Neural progenitor cell (in vitro differentiated cells): ENCODE measurements around the gene P2RX1. TPM values are rescaled to one million over a fixed set of nuclear protein-coding genes. Genes with fewer than 3 reads are reported as not detected.
"Not testable (repeated sequence)": the region's sequence is repeated elsewhere in the genome, so short reads cannot be mapped to it uniquely, and the experiment has no call there.

Source experiments
- DNase-seq: peaks from one replicate; pipeline ENCODE4 v3.0.0-alpha.2; 2016; ENCODE audit warnings: low spot score
- H2AFZ ChIP-seq: fragments of 200-600 bp; sonication (generic); replicated peaks from 2 replicates; pipeline ENCODE4 v1.6.1; 2016; ENCODE audit warnings: antibody characterized with exemption
- H3F3A ChIP-seq: fragments of 200-600 bp; sonication (generic); 2 replicates; pipeline ENCODE4 v1.6.1; 2016; ENCODE audit warnings: antibody characterized with exemption, low read depth
- H3K27ac ChIP-seq: fragments of 200-600 bp; sonication (generic); 2 replicates; pipeline ENCODE4 v1.5.1; 2016; ENCODE audit warnings: mild to moderate bottlenecking
- H3K27me3 ChIP-seq: fragments of 200-600 bp; sonication (generic); 2 replicates; pipeline ENCODE4 v1.6.1; 2016; ENCODE audit warnings: mild to moderate bottlenecking, moderate library complexity
- H3K36me3 ChIP-seq: fragments of 200-600 bp; sonication (generic); 2 replicates; pipeline ENCODE4 v1.5.1; 2016
- H3K4me1 ChIP-seq: fragments of 200-600 bp; sonication (generic); 2 replicates; pipeline ENCODE4 v1.6.1; 2016; ENCODE audit warnings: mixed run types
- H3K4me2 ChIP-seq: fragments of 200-600 bp; sonication (generic); 2 replicates; pipeline ENCODE4 v1.6.1; 2016
- H3K4me3 ChIP-seq: fragments of 200-600 bp; sonication (generic); 2 replicates; pipeline ENCODE4 v1.5.1; 2016
- H3K79me2 ChIP-seq: fragments of 200-600 bp; sonication (generic); 2 replicates; pipeline ENCODE4 v1.6.1; 2016; ENCODE audit warnings: low read depth
- H3K9ac ChIP-seq: fragments of 200-600 bp; sonication (generic); 2 replicates; pipeline ENCODE4 v1.6.1; 2016
- H3K9me3 ChIP-seq: fragments of 200-600 bp; sonication (generic); 2 replicates; pipeline ENCODE4 v1.5.1; 2016; ENCODE audit warnings: low read depth
- H4K20me1 ChIP-seq: fragments of 200-600 bp; sonication (generic); 2 replicates; pipeline ENCODE4 v1.6.1; 2016; ENCODE audit warnings: low read depth
- H3K27ac Mint-ChIP-seq: 3 replicates; pipeline ENCODE4 v1.8.0; 2021; ENCODE audit warnings: mixed read lengths
- H3K27me3 Mint-ChIP-seq: 2 replicates; pipeline ENCODE4 v1.8.0; 2022; ENCODE audit warnings: low read depth, mild to moderate bottlenecking, inconsistent platforms, moderate library complexity, mixed read lengths; ENCODE audit not compliant: insufficient read depth
- H3K36me3 Mint-ChIP-seq: 3 replicates; pipeline ENCODE4 v1.8.0; 2021; ENCODE audit warnings: mixed read lengths
- H3K4me1 Mint-ChIP-seq: 3 replicates; pipeline ENCODE4 v1.8.0; 2021; ENCODE audit warnings: mixed read lengths
- H3K4me3 Mint-ChIP-seq: 3 replicates; pipeline ENCODE4 v1.8.0; 2021; ENCODE audit warnings: mild to moderate bottlenecking, moderate library complexity, mixed read lengths
- H3K9me3 Mint-ChIP-seq: 3 replicates; pipeline ENCODE4 v1.8.0; 2020; ENCODE audit warnings: mixed read lengths
- EZH2 ChIP-seq: fragments of 200-600 bp; sonication (generic); IDR thresholded peaks from 2 replicates; pipeline ENCODE4 v1.6.1; 2017; ENCODE audit warnings: antibody characterized with exemption, mild to moderate bottlenecking, moderate library complexity
- EZH2phosphoT487 ChIP-seq: fragments of 200-600 bp; sonication (generic); IDR thresholded peaks from 2 replicates; pipeline ENCODE4 v1.6.1; 2017; ENCODE audit warnings: antibody characterized with exemption
- total RNA-seq: library from RNA; depleted of rRNA; stranded (reverse); fragments of >200 nt; gene quantifications from 2 replicates; pipeline ENCODE4 v1.2.3, GENCODE V29; 2015; ENCODE audit warnings: low replicate concordance
- TF ChIP-seq, protein P1 (sequence below): fragments of 200-600 bp; sonication (generic); IDR thresholded peaks from 2 replicates; pipeline ENCODE4 v1.5.1; 2017; ENCODE audit warnings: antibody characterized with exemption, mild to moderate bottlenecking

The P2RX1 gene
- total RNA-seq, 1 donor from 2014 or later, result not detected

DNA sequence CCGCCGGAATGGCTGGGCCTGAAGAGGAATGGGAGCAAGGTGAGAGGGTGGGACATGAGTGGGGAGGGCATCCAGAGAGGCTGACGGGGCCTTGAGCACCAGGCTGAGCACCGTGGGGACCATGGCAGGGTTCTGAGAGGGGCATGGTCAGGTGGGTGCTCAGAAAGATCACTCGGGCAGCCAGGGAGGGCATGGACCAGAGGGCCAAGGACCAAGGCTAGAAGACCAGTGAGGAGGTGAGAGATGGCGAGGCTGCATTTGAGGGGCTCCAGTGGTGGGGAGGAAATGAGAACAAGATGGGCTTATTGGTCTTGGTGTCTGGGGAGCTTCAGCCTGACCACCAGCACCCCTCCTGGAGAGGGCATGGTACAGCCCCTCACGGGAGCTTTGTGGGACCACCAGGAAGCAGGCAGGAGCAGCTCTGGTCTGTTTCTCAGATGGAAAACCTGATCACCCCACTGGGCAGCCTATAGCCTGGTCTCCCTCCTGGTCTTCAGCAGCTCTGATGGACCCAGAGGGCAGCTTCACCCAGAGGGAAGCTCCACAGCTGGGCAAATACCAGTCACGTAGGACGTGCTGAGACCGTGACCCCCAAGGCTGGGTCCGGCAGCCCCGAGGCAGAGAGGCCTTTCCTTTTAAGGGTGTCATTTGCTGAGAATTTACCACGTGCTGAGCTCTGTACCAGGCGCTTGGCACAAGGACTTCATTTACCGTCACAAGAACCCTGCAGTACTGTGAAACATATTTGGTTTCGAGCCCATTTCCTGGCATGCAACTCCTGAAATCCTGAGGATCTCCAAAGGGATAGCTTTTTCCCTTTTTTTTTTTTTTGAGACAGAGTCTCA lies 58.8 kb downstream of the P2RX1 start:
- H3K36me3 ChIP-seq, result no peaks in the 10 kb centered on the region
- no peak overlapping the region for H3K4me3 ChIP-seq
- H3K4me1 ChIP-seq, result no peaks in the 10 kb centered on the region
- no peak overlapping the region for H3K9ac ChIP-seq
- no peaks in the 10 kb centered on the region for H3K9me3 ChIP-seq
- H3F3A ChIP-seq, result peaks cover 5% of the 10 kb centered on the region
- H3K27ac ChIP-seq, result no peak overlapping the region
- TF ChIP-seq EZH2phosphoT487 (no peak), EZH2 (no peak)
- TF ChIP-seq, protein P1, sequence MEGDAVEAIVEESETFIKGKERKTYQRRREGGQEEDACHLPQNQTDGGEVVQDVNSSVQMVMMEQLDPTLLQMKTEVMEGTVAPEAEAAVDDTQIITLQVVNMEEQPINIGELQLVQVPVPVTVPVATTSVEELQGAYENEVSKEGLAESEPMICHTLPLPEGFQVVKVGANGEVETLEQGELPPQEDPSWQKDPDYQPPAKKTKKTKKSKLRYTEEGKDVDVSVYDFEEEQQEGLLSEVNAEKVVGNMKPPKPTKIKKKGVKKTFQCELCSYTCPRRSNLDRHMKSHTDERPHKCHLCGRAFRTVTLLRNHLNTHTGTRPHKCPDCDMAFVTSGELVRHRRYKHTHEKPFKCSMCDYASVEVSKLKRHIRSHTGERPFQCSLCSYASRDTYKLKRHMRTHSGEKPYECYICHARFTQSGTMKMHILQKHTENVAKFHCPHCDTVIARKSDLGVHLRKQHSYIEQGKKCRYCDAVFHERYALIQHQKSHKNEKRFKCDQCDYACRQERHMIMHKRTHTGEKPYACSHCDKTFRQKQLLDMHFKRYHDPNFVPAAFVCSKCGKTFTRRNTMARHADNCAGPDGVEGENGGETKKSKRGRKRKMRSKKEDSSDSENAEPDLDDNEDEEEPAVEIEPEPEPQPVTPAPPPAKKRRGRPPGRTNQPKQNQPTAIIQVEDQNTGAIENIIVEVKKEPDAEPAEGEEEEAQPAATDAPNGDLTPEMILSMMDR, result no peak
- Mint-ChIP-seq H3K4me1 (peaks cover 18% of the 10 kb centered on the region), H3K36me3 (peaks cover 5% of the 10 kb centered on the region), H3K4me3 (no peak overlapping the region), H3K9me3 (peaks cover 6% of the 10 kb centered on the region), H3K27ac (no peak overlapping the region), H3K27me3 (peaks cover 8% of the 10 kb centered on the region)
- H2AFZ ChIP-seq, result no peak overlapping the region
- DNase-seq, result no peak
- no peak overlapping the region for H3K4me2 ChIP-seq
- H3K79me2 ChIP-seq, result no peaks in the 10 kb centered on the region
- H3K27me3 ChIP-seq, result no peaks in the 10 kb centered on the region
- no peaks in the 10 kb centered on the region for H4K20me1 ChIP-seq

DNA sequence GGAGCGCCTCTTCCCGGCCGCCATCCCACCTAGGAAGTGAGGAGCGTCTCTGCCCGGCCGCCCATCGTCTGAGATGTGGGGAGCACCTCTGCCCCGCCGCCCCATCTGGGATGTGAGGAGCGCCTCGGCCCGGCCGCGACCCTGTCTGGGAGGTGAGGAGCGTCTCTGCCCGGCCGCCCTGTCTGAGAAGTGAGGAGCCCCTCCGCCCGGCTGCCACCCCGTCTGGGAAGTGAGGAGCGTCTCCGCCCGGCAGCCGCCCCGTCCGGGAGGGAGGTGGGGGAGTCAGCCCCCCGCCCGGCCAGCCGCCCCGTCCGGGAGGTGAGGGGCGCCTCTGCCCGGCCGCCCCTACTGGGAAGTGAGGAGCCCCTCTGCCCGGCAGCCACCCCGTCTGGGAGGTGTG lies 62.1 kb downstream of the P2RX1 start:
- not testable (repeated sequence) for H3K36me3 Mint-ChIP-seq, H3K27me3 ChIP-seq, H3K4me2 ChIP-seq, H3K4me1 ChIP-seq, H4K20me1 ChIP-seq, H3K9me3 ChIP-seq, H3K4me3 Mint-ChIP-seq, H2AFZ ChIP-seq, H3K79me2 ChIP-seq, H3K27ac ChIP-seq, H3F3A ChIP-seq, H3K4me3 ChIP-seq, H3K27ac Mint-ChIP-seq, H3K36me3 ChIP-seq, DNase-seq, H3K9ac ChIP-seq
- Mint-ChIP-seq H3K4me1 (peaks cover 12% of the 10 kb centered on the region), H3K27me3 (peaks cover 14% of the 10 kb centered on the region), H3K9me3 (peaks cover 10% of the 10 kb centered on the region)

DNA sequence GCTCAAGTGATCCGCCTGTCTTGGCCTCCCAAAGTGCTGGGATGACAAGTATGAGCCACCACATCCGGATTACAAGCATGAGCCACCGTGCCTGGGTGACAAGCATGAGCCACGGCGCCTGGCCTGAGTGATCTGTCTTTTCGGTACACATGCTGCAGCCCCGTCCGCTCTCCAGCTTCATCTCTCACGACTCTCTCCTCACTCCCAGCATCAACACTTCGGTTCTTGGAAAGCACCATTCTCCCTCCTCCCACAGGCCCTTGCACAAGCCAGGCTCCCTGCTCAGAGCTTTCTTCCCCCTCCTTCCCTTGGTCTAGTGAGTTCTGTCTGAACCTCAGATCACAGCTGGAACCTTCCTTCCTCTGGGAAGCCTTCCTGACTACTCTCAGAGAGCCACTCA lies 63.7 kb downstream of the P2RX1 start:
- H3F3A ChIP-seq, result peaks cover 5% of the 10 kb centered on the region
- no peaks in the 10 kb centered on the region for H3K4me1 ChIP-seq
- H3K27me3 ChIP-seq, result no peaks in the 10 kb centered on the region
- TF ChIP-seq EZH2phosphoT487 (no peak), EZH2 (no peak)
- TF ChIP-seq, protein P1, result no peak
- Mint-ChIP-seq H3K4me1 (peaks cover 12% of the 10 kb centered on the region), H3K4me3 (peak overlapping the region; percentile 22), H3K27ac (peak overlapping the region; percentile 69), H3K27me3 (peaks cover 14% of the 10 kb centered on the region), H3K9me3 (peaks cover 10% of the 10 kb centered on the region), H3K36me3 (peaks cover 5% of the 10 kb centered on the region)
- H3K36me3 ChIP-seq, result no peaks in the 10 kb centered on the region
- no peak overlapping the region for H2AFZ ChIP-seq
- H3K9ac ChIP-seq, result no peak overlapping the region
- no peak for DNase-seq
- no peak overlapping the region for H3K27ac ChIP-seq
- no peak overlapping the region for H3K4me3 ChIP-seq
- no peaks in the 10 kb centered on the region for H3K9me3 ChIP-seq
- H3K4me2 ChIP-seq, result no peak overlapping the region
- H3K79me2 ChIP-seq, result no peaks in the 10 kb centered on the region
- H4K20me1 ChIP-seq, result no peaks in the 10 kb centered on the region

DNA sequence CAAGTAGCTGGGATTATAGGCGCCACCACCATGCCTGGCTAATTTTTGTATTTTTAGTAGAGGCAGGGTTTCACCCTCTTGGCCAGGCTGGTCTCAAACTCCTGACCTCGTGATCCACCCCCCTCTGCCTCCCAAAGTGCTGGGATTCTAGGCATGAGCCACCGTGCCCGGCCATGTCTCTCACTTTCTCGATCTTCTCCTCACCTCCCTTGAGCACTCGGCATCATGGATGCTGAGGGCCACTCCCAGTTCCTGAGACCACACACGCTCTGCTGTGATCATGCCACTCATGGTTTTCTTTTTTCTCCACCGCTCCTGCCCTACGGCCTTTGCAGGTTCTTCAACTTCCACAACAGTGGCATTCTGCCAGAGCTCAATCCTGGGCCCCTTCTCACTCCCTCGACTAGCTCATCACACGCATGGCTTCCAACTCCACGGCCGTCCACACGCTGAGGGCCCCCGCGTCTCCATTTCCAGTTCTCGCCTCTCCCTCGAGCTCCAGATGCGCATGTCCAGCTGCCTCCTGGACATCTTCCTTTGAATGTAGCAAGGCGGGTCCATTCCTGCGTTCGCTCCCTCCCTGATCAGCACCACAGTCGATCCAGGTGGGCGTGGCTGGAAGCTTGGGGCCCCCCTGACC lies 64.7 kb downstream of the P2RX1 start:
- H3K4me3 ChIP-seq, result no peak overlapping the region
- H3K36me3 ChIP-seq, result no peaks in the 10 kb centered on the region
- no peaks in the 10 kb centered on the region for H4K20me1 ChIP-seq
- H3K36me3 Mint-ChIP-seq, result peaks cover 5% of the 10 kb centered on the region
- peaks cover 14% of the 10 kb centered on the region for H3K4me1 Mint-ChIP-seq
- H3K4me3 Mint-ChIP-seq, result peak overlapping the region; percentile 25
- no peaks in the 10 kb centered on the region for H3K4me1 ChIP-seq
- H3K27ac ChIP-seq, result no peak overlapping the region
- H3K27me3 ChIP-seq, result no peaks in the 10 kb centered on the region
- H3K79me2 ChIP-seq, result no peaks in the 10 kb centered on the region
- TF ChIP-seq EZH2 (no peak), EZH2phosphoT487 (no peak)
- TF ChIP-seq, protein P1, result no peak
- no peak overlapping the region for H3K4me2 ChIP-seq
- no peaks in the 10 kb centered on the region for H3K9me3 ChIP-seq
- no peak overlapping the region for H2AFZ ChIP-seq
- peaks cover 10% of the 10 kb centered on the region for H3K9me3 Mint-ChIP-seq
- no peak for DNase-seq
- H3K27me3 Mint-ChIP-seq, result peaks cover 15% of the 10 kb centered on the region
- no peak overlapping the region for H3K9ac ChIP-seq
- H3F3A ChIP-seq, result peaks cover 5% of the 10 kb centered on the region
- H3K27ac Mint-ChIP-seq, result peak overlapping the region; percentile 25
